ENCODE measurements around the gene AP2B1. TPM values are rescaled to one million over a fixed set of nuclear protein-coding genes. Genes with fewer than 3 reads are reported as not detected.

The AP2B1 gene
- polyA plus RNA-seq, 1 donor (not counting 4 experiments of a cell fraction or from before 2014, with no cell fraction given): 189 TPM

DNA sequence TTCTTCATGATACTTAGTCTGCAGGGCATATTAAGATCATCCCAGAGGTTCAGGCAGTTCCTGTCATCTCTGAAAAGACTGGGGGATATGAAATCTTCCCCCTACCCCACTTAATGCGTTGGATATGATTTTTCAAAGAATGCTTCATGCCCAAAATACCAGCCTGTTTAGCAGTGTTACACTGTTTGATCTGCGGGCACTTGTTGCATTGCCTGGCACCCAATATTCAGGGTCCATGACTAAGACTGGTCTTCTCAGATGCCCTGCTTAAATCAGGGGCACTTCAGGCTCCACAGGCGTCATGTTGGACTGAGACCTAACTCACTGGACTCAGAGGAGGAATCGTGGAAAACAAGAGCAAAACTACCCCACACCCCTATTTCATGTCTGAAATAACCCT is 137.9 kb downstream of the AP2B1 start:
- H3K4me1 ChIP-seq (ENCODE audit: control insufficient read depth, extremely low read depth, insufficient read depth, low read length): peaks cover 3% of the 10 kb centered on the region
- no peak overlapping the region for H3K4me3 ChIP-seq (ENCODE audit: control insufficient read depth in 2 of 3, extremely low read depth in 1 of 3, insufficient read depth in 2 of 3, low read depth in 1 of 3, low read length in 3 of 3)
- peaks cover 10 to 29% of the 10 kb centered on the region in 2 experiments for H3K36me3 ChIP-seq (ENCODE audit: control insufficient read depth in 2 of 2, extremely low read depth in 1 of 2, insufficient read depth in 2 of 2, low read length in 2 of 2)
- H3K9me1 ChIP-seq (ENCODE audit: control insufficient read depth, extremely low read depth, insufficient read depth, low read length): no peaks in the 10 kb centered on the region
- no peaks in the 10 kb centered on the region for H3K9me3 ChIP-seq (ENCODE audit: control insufficient read depth, low read depth, low read length)
- no peak for DNase-seq (ENCODE audit: low read depth, low spot score)
- H2AFZ ChIP-seq (ENCODE audit: control insufficient read depth, low read length): no peak overlapping the region
- dilution Hi-C loops (cut with MboI; ENCODE audit: extremely low pct_ligation_motif_present, low sequenced_read_pairs): no loop called here
- H4K20me1 ChIP-seq (ENCODE audit: control insufficient read depth, extremely low read depth, insufficient read depth, low read length): no peaks in the 10 kb centered on the region
- no peak overlapping the region for H3K4me2 ChIP-seq (ENCODE audit: control insufficient read depth, extremely low read depth, insufficient read depth, low read depth, low read length)
- H3K79me2 ChIP-seq (ENCODE audit: control insufficient read depth, insufficient read depth, low read length): no peaks in the 10 kb centered on the region
- TF ChIP-seq CTCF (optimal IDR thresholded peaks at IDR 0.05 in 1 of 3, IDR thresholded peaks at IDR 0.05 in 1 of 3, conservative IDR thresholded peaks at IDR 0.05 in 1 of 3; ENCODE audit: extremely low read depth in 1 of 3, insufficient read depth in 2 of 3, low read length in 3 of 3): no peak
- no peak for TF ChIP-seq EZH2 (IDR thresholded peaks at IDR 0.05; ENCODE audit: low read length)
- H3K27me3 ChIP-seq (ENCODE audit: control insufficient read depth, extremely low read depth, insufficient read depth, low read length): no peaks in the 10 kb centered on the region
- no peak overlapping the region for H3K27ac ChIP-seq (ENCODE audit: control insufficient read depth, insufficient read depth, low read length)
- no peak overlapping the region for H3K9ac ChIP-seq (ENCODE audit: control insufficient read depth, extremely low read depth, insufficient read depth, low read length)
- FAIRE-seq: no peak

- Histone ChIP-seq H2AFZ (ENCODE audit: control insufficient read depth, low read length) (no peak overlapping the region), H3K9me3 (ENCODE audit: control insufficient read depth, low read depth, low read length) (no peaks in the 10 kb centered on the region), H3K9ac (ENCODE audit: control insufficient read depth, extremely low read depth, insufficient read depth, low read length) (no peak overlapping the region), H3K9me1 (ENCODE audit: control insufficient read depth, extremely low read depth, insufficient read depth, low read length) (no peaks in the 10 kb centered on the region), H3K27me3 (ENCODE audit: control insufficient read depth, extremely low read depth, insufficient read depth, low read length) (no peaks in the 10 kb centered on the region), H3K79me2 (ENCODE audit: control insufficient read depth, insufficient read depth, low read length) (no peaks in the 10 kb centered on the region), H3K27ac (ENCODE audit: control insufficient read depth, insufficient read depth, low read length) (no peak overlapping the region), H3K4me2 (ENCODE audit: control insufficient read depth, extremely low read depth, insufficient read depth, low read depth, low read length) (no peak overlapping the region), H3K36me3 (ENCODE audit: control insufficient read depth in 2 of 2, extremely low read depth in 1 of 2, insufficient read depth in 2 of 2, low read length in 2 of 2) (peaks cover 10 to 29% of the 10 kb centered on the region in 2 experiments), H3K4me1 (ENCODE audit: control insufficient read depth, extremely low read depth, insufficient read depth, low read length) (peaks cover 3% of the 10 kb centered on the region), H3K4me3 (ENCODE audit: control insufficient read depth in 2 of 3, extremely low read depth in 1 of 3, insufficient read depth in 2 of 3, low read depth in 1 of 3, low read length in 3 of 3) (no peak overlapping the region), H4K20me1 (ENCODE audit: control insufficient read depth, extremely low read depth, insufficient read depth, low read length) (no peaks in the 10 kb centered on the region)
- DNase-seq (ENCODE audit: low read depth, low spot score): no peak
- no peak for TF ChIP-seq CTCF (optimal IDR thresholded peaks at IDR 0.05 in 1 of 3, IDR thresholded peaks at IDR 0.05 in 1 of 3, conservative IDR thresholded peaks at IDR 0.05 in 1 of 3; ENCODE audit: extremely low read depth in 1 of 3, insufficient read depth in 2 of 3, low read length in 3 of 3)
- TF ChIP-seq EZH2 (IDR thresholded peaks at IDR 0.05; ENCODE audit: low read length): no peak
- dilution Hi-C loops (cut with MboI; ENCODE audit: extremely low pct_ligation_motif_present, low sequenced_read_pairs): no loop called here
- FAIRE-seq: no peak
Measured at GRCh38 chr17:35725802-35726126, 138.6 kb downstream of the AP2B1 start.
